HG03460 (cell line): ENCODE data around the gene WDR47.
"Not testable (repeated sequence)": the region's sequence is repeated elsewhere in the genome, so short reads cannot be mapped to it uniquely, and the experiment has no call there.

Source experiments
- ATAC-seq: cut with Tn5 transposase; IDR thresholded peaks from one replicate; pipeline ENCODE4 v1.9.1; 2021; ENCODE audit not compliant: unreplicated experiment

The WDR47 gene

DNA sequence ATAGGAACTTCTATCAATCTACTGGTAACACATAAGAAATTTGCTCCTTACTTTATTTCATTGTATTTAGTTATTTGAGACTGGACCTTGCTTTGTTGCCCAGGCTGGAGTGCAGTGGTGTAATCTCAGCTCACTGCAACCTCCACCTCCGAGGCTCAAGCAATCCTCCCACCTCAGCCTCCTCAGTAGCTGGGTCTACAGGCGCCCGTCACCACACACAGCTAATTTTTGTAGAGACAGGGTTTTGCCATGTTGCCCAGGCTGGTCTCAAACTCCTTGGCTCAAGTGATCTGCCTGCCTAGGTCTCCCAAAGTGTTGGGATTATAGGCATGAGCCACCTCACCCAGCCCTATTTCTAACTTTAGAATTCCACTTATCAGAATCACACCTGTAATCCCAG is 10.2 kb upstream of the WDR47 start:
- ATAC-seq = not testable (repeated sequence)

DNA sequence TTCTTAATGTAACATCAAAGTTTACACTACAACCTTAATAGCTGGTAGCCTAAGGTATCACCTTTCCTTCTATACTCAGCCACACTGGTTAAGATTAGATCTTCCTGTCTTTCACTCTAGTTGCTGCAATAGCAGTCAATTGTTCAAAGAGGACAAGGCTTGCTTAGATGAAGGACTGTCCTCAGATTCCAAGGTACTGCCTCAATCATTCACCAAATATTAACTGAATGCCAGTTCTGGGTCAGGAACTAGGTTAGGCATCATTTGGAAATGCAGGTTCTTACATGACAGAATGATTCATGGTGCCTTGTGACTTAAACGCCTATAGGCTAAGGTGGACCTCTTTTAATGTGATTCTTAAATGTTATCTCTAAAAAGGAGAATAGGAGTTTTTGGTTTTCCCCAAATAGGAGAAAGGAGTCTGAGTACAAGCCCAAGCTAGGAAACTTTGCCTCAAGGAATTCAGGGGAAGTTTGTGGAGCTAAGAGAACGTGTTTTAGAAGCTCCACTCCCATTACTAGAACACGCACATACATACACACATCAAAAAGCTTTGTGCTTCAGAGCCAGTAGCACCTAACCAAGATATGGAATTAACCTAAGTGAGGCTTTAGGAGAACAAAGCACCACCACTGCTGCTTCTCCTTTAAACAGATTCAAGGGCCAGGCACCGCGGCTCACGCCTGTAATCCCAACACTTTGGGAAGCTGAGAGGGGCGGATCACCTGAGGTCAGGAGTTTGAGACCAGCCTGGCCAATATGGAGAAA is 8.5 kb upstream of the WDR47 start:
- ATAC-seq = no peak

DNA sequence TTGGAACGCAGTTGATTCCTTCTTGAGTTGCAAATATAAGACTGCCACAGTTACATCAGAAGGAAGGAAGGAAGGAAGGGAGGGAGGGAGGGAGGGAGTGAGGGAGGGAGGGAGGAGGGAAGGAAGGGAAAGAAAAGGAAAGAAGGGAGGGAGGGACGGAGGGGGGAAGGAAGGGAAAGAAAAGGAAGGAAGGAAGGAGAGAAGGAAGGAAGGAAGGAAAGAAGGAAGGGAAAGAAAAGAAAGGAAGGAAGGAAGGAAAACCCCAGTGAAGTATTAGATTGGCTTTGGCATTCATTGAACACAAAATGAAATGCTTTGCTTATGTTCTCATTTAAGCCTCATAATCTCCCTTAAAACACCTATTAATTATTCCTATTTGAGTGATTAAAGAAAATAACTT is 6.4 kb upstream of the WDR47 start:
- ATAC-seq = no peak

DNA sequence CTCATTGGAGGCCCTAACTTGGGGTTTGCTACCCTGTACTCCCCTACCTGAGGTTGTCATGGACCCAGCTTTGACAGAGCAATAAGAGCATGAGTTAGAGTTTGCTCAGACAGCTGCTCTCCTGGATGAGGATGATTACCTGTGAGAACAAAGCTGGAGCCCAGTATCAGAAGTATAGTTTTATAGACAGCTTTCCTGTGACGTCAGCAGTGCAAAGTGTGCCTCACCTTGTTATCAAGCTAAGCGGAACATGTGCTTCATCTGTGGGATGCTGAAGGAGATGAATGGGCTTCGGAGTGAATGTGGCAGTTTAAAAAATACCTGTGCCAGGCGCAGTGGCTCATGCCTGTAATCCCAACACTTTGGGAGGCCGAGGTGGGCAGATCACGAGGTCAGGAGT is 5.4 kb upstream of the WDR47 start:
- no peak for ATAC-seq

DNA sequence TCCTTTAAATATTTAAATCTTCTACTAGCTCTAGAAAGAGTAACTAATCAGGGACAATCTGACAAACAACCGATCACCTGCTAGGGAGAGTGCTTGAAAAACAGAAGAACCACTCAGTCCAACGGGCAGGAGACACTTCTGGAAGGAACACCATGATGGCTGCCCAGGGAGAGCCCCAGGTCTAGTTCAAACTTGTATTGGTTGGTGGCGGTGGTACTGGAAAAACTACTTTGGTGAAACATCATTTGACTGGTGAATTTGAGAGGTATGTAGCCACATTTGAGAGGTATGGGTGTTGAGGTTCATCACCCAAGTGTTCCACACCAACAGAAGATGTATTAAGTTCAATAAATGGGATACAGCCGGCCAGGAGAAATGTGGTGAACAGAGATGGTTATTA is 4.8 kb upstream of the WDR47 start:
- ATAC-seq = no peak

DNA sequence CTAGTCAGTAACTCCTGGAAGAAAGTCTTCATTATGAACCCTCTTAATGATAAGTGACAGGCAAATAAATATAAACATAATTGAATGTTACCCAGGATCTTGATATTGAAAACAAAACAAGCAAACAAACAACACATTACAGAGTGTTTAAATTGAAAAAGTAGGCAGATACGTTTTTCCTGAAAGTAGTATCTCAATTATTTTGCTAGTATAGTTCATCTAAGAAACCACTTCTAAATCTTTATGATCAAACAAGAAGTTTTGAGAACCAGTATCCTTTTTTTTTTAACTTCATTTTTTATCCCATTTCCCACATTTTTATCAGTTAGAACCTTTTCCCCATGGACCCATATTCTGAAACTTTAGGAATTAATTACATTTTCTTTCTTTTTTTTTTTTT is 3.7 kb upstream of the WDR47 start:
- no peak for ATAC-seq

DNA sequence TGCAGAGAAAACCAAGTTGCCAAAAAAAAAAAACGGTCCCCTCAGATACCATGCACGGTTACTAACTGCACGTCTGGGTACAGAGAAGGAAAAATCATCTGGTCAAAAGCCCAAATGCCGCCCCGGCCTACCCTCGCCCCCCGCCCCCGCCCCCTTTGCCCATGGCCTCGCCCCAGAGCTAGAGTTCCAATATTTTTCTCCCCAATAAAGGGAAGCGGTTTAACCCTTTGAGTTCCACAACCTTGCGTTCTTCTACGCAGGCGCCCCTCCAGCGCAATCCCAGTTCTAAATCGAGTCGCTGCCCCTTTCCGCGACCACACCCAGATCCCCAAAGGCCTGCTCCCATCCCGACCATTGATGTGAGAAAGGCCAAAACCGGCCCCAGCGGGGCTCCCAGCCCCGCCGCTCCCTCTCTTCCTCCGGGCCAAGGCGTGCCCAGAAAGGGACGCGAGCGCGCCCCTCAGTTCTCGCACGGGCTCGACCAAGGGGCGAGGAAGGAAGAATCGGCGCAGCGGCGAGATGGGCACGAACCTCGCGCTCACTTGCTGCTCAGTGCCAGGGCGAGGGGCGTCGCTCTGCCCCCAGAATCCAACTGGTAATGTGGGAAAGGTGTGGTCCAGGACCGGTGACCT is 797 bp downstream of the WDR47 start:
- peak; percentile 24 for ATAC-seq

DNA sequence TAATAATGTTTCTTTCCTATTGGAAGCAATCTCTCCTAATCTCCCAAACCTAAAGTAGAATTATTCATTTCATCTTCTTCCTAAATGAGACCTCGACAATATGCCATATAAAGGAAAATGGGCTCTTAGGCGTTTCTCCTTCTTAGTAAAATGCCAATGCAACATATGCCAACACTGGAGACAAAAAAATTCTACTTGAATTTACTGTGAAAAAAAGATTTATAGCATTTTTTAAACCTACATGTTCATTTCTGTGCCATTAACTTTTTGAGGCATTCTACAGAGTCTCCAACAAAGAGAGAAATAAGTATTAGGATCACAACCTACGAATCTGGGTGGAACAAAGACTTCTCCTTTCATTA is 1.3 kb downstream of the WDR47 start:
- ATAC-seq = no peak

DNA sequence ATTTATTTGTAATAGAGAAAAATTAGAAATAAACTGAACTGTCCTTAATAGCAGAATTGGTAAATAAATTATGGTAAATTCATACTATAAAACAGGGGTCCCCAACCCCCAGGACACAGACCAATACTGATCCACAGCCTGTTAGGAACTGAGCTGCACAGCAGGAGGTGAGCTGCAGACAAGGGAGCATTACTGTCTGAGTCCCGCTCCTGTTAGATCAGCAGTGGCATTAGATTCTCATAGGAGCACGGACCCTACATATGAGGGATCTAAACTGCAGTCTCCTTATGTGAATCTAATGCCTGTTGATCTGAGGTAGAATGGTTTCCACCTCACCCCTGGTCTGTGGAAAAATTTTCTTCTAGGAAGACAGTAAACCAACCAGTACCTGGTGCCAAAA is 7.5 kb downstream of the WDR47 start:
- ATAC-seq = no peak

DNA sequence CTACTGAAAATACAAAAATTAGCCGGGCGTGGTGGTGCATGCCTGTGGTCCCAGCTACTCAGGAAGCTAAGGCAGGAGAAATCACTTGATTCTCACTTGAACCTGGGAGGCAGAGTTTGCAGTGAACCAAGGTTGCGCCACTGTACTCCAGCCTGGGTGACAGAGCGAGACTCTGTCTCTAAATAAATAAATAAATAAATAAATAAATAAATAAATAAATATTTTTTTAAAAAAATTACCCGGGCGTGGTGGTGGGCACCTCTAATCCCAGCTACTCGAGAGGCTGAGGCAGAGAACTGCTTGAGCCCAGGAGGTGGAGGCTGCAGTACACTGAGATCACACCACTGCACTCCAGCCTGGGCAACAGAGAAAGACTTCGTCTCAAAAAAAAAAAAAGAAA is 12.4 kb downstream of the WDR47 start:
- not testable (repeated sequence) for ATAC-seq

DNA sequence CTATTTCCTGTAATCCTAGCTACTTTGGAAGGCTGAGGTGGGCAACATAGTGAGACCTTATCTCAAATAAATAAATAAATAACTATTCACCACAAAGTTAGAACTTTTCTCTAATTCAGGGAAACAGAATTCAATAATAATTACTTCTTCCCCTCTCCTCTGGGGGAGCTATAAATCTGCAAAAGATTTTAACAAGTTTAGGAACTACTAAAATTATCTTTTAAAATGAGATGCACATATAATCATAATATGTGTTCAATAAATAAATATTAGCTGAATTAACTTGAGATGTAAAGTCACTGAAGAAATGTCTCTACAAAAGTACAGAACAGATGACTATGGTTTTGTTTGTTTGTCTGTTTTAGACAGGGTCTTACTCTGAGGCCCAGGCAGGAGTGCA is 14.1 kb downstream of the WDR47 start:
- ATAC-seq = no peak

DNA sequence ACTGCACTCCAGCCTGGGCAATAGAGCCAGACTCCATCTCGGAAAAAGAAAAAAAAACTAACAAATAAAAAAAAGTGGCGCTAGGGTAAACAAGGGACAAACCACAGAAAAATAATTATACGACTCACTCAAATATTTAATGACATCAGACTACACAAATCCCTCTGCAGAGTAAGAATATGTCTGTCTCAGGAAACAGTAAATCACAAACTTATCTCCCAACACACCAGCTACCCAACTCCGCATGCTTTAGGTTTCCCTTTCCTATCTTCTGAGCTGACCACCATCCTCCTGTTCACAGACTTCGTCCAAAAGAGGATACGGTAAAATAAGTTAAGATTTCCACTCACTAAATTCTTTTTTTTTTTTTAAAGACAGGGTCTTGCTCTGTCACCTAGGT is 16.2 kb downstream of the WDR47 start:
- no peak for ATAC-seq

DNA sequence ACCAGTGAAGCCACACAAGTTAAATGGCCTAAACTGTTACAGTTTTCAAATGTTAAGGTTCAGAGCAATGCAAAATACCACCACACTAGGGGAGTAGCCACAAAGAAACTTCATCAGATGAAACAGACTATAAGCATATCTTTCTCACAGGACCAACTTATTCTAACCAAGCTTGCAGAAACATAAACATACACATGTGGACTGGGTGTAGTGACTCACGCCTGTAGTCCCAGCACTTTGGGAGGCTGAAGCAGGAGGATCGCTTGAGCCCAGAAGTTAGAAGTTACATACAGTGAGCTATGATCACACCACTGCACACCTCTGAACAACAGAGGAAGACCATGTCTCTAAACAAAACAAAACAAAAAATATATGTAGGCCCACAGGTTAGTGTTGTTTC is 17.3 kb downstream of the WDR47 start:
- ATAC-seq = no peak

DNA sequence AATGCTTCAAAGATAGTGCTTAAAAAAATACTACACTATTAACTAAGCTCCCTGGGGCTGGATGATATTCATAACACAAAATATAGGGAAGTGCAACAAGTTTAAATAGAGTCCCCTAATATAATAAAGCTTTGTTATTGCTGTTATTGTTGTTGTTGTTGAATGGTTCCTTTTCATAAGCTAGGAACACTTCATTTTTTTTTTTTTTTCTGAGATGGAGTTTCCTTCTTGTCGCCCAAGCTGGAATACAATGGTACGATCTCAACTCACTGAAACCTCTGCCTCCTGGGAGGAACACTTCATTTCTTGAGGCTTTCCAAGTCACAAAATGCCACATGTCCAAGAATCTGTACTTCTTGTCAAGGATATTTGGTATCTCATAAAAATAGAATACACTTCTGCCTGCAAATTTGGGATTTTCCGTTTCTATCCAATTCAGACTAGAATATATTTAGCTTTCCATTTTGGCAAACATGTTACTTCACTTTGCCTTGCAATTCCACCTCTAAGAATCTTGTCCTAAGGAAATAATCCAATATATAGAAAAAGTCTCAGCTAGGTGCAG is 21.1 kb downstream of the WDR47 start:
- ATAC-seq = no peak

DNA sequence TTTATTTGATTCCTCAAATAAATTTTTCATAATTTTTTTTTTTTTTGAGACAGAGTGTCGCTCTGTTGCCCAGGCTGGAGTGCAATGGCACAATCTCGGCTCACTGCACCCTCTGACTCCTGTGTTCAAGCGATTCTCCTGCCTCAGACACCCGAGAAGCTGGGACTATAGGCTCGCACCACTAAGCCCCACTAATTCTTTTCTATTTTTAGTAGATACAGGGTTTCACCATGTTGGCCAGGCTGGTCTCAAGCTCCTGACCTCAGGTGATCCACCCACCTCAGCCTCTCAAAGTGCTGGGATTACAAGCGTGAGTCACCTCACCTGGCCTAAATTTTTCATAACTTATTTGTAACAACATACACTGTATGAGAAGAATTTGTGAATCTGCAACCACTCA is 24.2 kb downstream of the WDR47 start:
- not testable (repeated sequence) for ATAC-seq

DNA sequence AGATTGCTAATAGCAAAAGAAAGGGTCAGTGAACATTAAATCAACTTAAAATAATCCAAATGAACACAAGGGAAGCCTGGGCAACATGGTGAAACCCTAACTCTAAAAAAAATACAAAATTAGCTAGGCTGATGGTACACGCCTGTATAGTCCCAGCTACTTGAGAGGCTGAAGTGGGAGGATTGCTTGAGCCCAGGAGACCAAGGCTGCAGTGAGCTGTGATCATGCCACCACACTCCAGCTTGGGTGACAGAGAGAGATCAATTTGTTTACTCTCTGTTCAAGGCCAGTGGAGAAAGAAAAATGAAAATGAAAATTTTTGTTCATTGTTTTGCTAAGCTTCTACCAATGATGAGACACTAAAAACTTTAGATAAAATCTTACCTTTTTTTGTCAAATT is 24.8 kb downstream of the WDR47 start:
- ATAC-seq = no peak

DNA sequence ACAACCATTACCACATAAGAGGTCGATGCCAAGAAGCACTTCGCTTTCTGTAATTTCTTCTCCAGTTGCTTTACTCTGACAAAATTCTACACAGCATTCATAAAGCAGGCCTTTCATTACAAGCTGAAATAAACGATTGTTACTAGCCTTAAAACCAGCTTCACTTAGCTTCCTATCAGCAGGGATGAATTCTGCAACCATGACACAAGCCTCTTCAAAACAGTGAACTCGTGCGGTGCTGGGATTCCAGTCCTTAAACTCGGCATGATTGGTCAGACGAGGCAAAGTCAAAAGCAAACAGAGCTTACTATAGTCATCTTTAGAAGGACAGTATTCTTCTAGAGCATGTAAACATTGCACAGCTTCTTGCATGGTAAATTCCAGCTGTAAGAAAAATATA is 30.6 kb downstream of the WDR47 start:
- no peak for ATAC-seq

DNA sequence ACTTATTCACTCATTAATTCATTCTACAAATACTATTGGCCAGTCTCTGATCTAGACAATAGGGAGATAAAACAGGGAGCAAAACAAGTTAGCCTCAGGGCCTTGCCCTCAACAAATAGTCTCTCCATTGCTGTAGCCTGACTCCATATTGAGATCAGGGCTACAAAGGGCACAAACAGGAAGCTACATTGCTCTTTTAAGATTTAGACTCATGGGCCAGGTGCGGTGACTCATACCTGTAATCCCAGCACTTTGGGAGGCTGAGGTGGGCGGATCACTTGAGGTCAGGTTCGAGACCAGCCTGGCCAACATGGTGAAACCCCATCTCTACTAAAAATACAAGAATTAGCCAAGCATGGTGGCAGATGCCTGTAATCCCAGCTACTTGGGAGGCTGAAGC is 45.3 kb downstream of the WDR47 start:
- ATAC-seq = not testable (repeated sequence)

DNA sequence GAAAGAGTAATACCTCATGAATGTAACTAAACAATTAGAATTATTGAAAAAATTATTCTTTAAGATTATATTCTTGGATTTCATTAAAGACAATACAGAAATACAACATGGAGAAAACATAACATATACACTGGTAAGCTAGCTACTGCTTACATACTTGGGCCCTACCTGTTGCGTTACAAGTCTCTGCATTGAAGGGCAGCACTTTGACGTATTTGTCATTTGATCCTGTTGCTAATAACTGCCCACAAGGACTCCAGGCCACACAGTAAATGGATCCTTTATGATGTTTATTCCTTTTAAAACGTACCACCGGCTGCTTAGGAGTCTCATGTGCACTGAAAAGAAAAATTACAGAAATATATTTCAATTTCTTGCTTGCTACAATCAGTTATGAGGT is 58.8 kb downstream of the WDR47 start:
- ATAC-seq = no peak

DNA sequence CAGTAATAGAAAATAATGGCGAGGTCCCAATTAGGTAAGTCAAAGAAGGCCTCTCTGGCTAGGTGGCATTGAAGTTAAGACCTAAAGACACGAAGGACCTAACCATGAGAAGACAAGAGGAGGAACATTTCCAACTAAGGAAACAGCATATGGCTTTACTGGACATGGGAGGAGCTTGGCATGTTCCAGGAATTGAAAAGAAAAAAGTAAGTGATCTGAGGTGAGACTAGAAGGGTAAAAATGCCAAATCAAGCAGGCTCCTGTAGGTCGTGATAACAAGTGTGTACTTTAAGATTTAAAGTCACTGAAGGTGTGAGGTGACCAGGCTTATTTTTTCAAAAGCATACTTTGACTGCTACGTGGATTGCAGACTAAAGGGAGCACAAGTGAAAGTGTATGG is 65.2 kb downstream of the WDR47 start:
- no peak for ATAC-seq

DNA sequence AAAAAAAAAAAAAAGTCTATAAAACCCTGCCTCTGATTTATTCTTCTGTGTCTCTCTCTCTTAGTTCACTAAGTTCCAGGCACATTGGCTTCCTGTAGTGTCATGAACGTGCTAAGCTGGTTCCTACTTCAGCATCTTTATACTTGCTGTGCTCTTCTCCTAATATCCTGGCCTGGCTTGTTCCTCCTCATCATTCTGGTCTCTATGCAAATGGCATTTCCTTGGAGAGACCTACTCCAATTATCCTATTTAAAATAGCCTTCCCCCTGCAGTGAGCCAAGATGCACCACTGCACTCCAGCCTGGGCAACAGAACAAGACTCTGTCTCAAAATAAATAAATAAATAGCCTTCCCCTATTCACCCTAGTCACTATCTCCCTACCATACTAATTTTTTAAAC is 69.0 kb downstream of the WDR47 start:
- no peak for ATAC-seq

DNA sequence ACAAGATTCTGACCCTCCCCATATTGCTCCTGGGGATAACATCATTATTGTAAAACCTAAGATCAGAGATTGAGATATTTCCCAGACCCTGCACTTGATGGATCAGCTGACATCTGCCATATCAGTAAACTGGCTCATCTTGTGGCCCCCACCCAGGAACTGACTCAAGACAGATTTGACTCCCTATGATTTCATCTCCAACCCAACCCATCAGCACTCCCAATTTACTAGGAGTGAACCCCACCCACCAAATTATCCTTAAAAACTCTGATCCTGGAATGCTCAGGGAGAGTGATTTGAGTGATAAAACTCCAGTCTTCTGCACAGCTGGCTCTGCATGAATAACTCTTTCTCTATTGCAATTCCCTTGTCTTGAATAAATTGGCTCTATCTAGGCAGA is 72.6 kb downstream of the WDR47 start:
- ATAC-seq = no peak
